ENCODE measurements around the gene CD58. TPM values are rescaled to one million over a fixed set of nuclear protein-coding genes. Genes with fewer than 3 reads are reported as not detected.

The CD58 gene
- total and polyA plus RNA-seq, 9 of the 15 experiments (the other 6 are each of a cell fraction or from before 2014, with no cell fraction given): 18.1 to 113 (median 37.4) TPM

DNA sequence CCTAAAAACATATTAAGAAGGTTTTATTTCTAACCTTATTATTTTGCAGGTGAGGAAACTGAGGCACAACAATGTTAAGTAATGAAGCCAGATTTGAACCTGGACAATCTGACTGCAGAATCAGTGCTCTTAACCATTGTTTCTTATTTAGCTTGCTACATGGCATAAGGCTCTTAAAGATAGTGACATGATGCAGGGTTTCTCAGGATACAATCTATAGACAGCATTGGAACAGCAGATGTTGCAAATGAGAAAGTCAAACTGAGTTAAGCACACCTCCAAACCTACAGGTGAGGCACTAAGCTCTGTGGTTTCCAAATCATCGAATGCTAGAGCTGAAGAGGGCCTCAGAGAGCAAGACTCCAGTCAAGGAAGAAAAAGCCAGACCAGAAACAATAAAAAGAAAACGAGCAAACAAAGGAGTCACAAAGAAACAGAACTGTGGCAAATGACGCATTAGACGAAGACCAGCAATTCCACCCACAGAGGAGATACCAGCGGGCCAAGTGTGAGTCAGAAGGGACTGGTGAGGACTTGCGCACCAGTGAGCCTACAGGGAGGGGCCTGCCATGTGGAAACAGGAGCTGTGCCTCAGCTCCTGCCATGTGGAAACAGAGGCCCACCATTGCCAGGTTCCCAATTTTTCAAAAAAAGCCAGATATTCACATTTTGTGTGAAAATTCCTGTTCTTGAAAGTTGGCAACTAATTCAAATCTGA is 14.4 kb downstream of the CD58 start (continued):
- TF ChIP-seq, protein P1, sequence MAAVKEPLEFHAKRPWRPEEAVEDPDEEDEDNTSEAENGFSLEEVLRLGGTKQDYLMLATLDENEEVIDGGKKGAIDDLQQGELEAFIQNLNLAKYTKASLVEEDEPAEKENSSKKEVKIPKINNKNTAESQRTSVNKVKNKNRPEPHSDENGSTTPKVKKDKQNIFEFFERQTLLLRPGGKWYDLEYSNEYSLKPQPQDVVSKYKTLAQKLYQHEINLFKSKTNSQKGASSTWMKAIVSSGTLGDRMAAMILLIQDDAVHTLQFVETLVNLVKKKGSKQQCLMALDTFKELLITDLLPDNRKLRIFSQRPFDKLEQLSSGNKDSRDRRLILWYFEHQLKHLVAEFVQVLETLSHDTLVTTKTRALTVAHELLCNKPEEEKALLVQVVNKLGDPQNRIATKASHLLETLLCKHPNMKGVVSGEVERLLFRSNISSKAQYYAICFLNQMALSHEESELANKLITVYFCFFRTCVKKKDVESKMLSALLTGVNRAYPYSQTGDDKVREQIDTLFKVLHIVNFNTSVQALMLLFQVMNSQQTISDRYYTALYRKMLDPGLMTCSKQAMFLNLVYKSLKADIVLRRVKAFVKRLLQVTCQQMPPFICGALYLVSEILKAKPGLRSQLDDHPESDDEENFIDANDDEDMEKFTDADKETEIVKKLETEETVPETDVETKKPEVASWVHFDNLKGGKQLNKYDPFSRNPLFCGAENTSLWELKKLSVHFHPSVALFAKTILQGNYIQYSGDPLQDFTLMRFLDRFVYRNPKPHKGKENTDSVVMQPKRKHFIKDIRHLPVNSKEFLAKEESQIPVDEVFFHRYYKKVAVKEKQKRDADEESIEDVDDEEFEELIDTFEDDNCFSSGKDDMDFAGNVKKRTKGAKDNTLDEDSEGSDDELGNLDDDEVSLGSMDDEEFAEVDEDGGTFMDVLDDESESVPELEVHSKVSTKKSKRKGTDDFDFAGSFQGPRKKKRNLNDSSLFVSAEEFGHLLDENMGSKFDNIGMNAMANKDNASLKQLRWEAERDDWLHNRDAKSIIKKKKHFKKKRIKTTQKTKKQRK (IDR thresholded peaks at IDR 0.05; ENCODE audit: borderline replicate concordance, low read depth, low read length): no peak
- TF ChIP-seq ZNF184 (CRISPR knock-in tag; IDR thresholded peaks at IDR 0.05) (no peak), SNIP1 (IDR thresholded peaks at IDR 0.05; ENCODE audit: low read depth) (no peak), ZNF239 (CRISPR knock-in tag; IDR thresholded peaks at IDR 0.05) (no peak), SMAD2 (IDR thresholded peaks at IDR 0.05; ENCODE audit: low read depth, low read length) (no peak), MCM3 (IDR thresholded peaks at IDR 0.05) (no peak), VEZF1 (CRISPR knock-in tag; IDR thresholded peaks at IDR 0.05) (0 out of 2 replicates have a peak, but pooled peaks have one; percentile 26), ZNF740 (CRISPR knock-in tag; IDR thresholded peaks at IDR 0.05) (no peak), ZNF740 (tag; IDR thresholded peaks at IDR 0.05) (no peak), ZNF583 (CRISPR knock-in tag; IDR thresholded peaks at IDR 0.05) (no peak), SETDB1 (IDR thresholded peaks at IDR 0.05; ENCODE audit: low read length) (no peak), ETV5 (CRISPR knock-in tag; IDR thresholded peaks at IDR 0.05; ENCODE audit: low read depth) (no peak), ZNF311 (CRISPR knock-in tag; IDR thresholded peaks at IDR 0.05) (no peak), ADNP (tag; IDR thresholded peaks at IDR 0.05) (no peak)
- TF ChIP-seq, protein P2, sequence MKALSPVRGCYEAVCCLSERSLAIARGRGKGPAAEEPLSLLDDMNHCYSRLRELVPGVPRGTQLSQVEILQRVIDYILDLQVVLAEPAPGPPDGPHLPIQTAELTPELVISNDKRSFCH (CRISPR knock-in tag; IDR thresholded peaks at IDR 0.05): no peak
- TF ChIP-seq, protein P2 (tag; IDR thresholded peaks at IDR 0.05): no peak
- TF ChIP-seq, protein P3, sequence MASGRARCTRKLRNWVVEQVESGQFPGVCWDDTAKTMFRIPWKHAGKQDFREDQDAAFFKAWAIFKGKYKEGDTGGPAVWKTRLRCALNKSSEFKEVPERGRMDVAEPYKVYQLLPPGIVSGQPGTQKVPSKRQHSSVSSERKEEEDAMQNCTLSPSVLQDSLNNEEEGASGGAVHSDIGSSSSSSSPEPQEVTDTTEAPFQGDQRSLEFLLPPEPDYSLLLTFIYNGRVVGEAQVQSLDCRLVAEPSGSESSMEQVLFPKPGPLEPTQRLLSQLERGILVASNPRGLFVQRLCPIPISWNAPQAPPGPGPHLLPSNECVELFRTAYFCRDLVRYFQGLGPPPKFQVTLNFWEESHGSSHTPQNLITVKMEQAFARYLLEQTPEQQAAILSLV (tag; IDR thresholded peaks at IDR 0.05): no peak
- TF ChIP-seq, protein P4, sequence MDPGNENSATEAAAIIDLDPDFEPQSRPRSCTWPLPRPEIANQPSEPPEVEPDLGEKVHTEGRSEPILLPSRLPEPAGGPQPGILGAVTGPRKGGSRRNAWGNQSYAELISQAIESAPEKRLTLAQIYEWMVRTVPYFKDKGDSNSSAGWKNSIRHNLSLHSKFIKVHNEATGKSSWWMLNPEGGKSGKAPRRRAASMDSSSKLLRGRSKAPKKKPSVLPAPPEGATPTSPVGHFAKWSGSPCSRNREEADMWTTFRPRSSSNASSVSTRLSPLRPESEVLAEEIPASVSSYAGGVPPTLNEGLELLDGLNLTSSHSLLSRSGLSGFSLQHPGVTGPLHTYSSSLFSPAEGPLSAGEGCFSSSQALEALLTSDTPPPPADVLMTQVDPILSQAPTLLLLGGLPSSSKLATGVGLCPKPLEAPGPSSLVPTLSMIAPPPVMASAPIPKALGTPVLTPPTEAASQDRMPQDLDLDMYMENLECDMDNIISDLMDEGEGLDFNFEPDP (CRISPR knock-in tag; IDR thresholded peaks at IDR 0.05): no peak
- TF ChIP-seq, protein P5, sequence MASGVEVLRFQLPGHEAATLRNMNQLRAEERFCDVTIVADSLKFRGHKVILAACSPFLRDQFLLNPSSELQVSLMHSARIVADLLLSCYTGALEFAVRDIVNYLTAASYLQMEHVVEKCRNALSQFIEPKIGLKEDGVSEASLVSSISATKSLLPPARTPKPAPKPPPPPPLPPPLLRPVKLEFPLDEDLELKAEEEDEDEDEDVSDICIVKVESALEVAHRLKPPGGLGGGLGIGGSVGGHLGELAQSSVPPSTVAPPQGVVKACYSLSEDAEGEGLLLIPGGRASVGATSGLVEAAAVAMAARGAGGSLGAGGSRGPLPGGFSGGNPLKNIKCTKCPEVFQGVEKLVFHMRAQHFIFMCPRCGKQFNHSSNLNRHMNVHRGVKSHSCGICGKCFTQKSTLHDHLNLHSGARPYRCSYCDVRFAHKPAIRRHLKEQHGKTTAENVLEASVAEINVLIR (CRISPR knock-in tag; IDR thresholded peaks at IDR 0.05): no peak
